Stimulated activated CD4-positive, alpha-beta T cell treated with anti-CD3 and anti-CD28 coated beads, Interleukin-15, amount 100 ng/mL, for 24 hours (primary cell): ENCODE measurements around the gene RAB3D.
A peak's percentile ranks its signal among the peaks of the same experiment; 100 is the strongest.
"Not testable (repeated sequence)": the region's sequence is repeated elsewhere in the genome, so short reads cannot be mapped to it uniquely, and the experiment has no call there.

Source experiments
- DNase-seq: peaks from one replicate; pipeline ENCODE4 v3.0.0-alpha.2; 2020

RAB3D gene

GRCh38 chr19:11339254-11340098 is at the start of gene RAB3D:
RAB3D (minus strand) TSS chr19:11339657; CDS start chr19:11337399, 2,258 bp downstream.
- peak; percentile 93 for DNase-seq

GRCh38 chr19:11387162-11388034 is 47.9 kb upstream of the RAB3D start:
- no peak for DNase-seq

GRCh38 chr19:11384778-11385129 is 45.3 kb upstream of the RAB3D start:
- DNase-seq, result no peak

GRCh38 chr19:11383706-11384048 is 44.2 kb upstream of the RAB3D start:
- DNase-seq, result no peak

GRCh38 chr19:11382898-11383705 is 43.6 kb upstream of the RAB3D start:
- DNase-seq, result peak; percentile 56

GRCh38 chr19:11380653-11381537 is 41.4 kb upstream of the RAB3D start:
- peak; percentile 97 for DNase-seq

- DNase-seq, result no peak
Measured at GRCh38 chr19:11379857-11380350, 40.4 kb upstream of the RAB3D start.

GRCh38 chr19:11379269-11379845 is 39.9 kb upstream of the RAB3D start:
- not testable (repeated sequence) for DNase-seq

- peak; percentile 30 for DNase-seq
Measured at GRCh38 chr19:11378319-11379189, 39.1 kb upstream of the RAB3D start.

- DNase-seq, result no peak
Measured at GRCh38 chr19:11377756-11378155, 38.3 kb upstream of the RAB3D start.

- peak; percentile 28 for DNase-seq
Measured at GRCh38 chr19:11377237-11377636, 37.8 kb upstream of the RAB3D start.

- DNase-seq, result peak; percentile 80
Measured at GRCh38 chr19:11375143-11375948, 35.9 kb upstream of the RAB3D start.

GRCh38 chr19:11374433-11375142 is 35.1 kb upstream of the RAB3D start, which contains the start of gene SWSAP1:
SWSAP1 (plus strand) TSS chr19:11374666; CDS start chr19:11374681, 15 bp downstream.
- peak; percentile 97 for DNase-seq

- no peak for DNase-seq
Measured at GRCh38 chr19:11373885-11374432, 34.5 kb upstream of the RAB3D start.

- DNase-seq, result no peak
Measured at GRCh38 chr19:11373166-11373884, 33.9 kb upstream of the RAB3D start.

GRCh38 chr19:11370744-11371143 is 31.3 kb upstream of the RAB3D start:
- DNase-seq, result no peak

- no peak for DNase-seq
Measured at GRCh38 chr19:11367528-11367927, 28.1 kb upstream of the RAB3D start.
